ENCODE results near the gene SSBP2. TPM values are rescaled to one million over a fixed set of nuclear protein-coding genes. Genes with fewer than 3 reads are reported as not detected.
"Not testable (repeated sequence)": the region's sequence is repeated elsewhere in the genome, so short reads cannot be mapped to it uniquely, and the experiment has no call there.

SSBP2 gene
- polyA plus RNA-seq, 4 donors: 84.8 to 96.7 (median 91.8) TPM

DNA sequence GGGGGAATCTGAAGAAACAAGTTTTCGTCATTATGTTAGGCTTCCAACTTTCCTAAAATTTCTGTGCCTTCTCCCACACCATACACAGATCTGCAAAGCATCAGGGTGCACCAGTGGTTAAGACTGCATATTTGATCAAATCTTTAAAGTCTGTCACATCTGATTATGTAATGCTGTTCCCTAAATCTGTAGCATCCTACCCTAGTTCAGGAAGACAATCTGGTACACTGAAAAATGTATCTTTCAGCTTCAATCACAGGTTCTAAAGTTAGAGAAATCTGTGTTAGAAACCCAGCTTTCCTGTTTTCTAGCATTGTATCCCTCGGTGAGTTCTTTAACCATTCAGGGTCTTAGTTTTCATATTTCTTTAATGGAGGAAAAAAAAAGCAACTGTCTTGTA lies 3.9 kb downstream of the SSBP2 start:
- DNase-seq (ENCODE audit: low read depth in 4 of 4, low spot score in 3 of 4): no peak

DNA sequence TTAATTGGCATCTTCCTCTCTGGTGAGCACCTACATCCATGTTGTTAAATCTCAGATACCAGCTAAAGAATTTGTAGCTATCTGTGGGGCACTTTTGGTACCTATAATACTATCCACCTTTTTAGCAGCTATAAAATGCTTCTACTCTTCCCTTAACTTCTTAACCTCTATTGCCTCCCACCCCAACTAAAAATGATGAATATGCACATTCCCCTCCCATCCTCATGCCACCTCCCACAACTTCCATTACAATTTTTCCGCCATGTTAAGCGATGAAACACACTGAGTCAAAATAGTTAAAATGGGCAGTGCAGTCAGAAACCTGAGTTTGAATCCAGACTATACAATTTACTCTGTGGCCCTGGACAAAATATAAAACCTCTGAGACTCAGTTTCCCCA lies 10.1 kb downstream of the SSBP2 start:
- DNase-seq (ENCODE audit: low read depth in 4 of 4, low spot score in 3 of 4): no peak

DNA sequence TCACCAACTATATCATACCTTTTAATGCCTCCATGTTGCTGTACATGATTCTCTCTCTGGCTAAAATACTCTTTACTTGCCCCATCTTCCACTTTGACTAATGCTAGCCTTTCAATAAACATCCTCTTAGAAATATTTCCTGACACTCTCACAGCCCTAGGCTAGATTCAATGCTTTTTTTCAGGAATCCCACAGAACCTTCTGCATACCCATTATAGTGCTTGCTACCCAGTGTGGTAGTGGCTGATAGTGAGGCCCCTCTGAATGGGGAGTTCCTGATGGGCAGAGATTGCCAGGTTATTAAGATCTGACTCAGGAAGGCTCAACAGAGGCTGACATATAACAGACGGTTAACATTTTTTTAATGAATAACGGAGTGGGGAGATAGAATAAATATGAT lies 11.6 kb downstream of the SSBP2 start:
- DNase-seq (ENCODE audit: low read depth in 4 of 4, low spot score in 3 of 4): no peak

DNA sequence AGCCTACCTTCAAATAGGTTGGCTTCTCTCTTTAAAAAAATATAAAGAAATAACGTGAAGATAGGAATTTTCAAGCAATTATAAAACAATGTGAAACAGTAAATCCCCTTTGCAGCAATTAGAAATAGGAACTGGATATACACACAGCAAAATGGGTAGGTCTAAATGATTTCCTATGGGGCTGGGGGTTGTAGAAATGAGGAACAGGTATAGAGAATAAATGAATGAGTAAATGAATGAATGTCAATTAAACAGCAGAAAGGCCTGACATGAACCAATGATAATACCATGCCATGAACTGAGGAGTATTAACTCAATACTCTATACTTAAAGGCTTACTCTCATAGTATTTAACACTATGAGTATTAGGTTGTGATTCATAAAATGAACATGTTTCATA lies 21.6 kb downstream of the SSBP2 start:
- DNase-seq (ENCODE audit: low read depth in 4 of 4, low spot score in 3 of 4): no peak

DNA sequence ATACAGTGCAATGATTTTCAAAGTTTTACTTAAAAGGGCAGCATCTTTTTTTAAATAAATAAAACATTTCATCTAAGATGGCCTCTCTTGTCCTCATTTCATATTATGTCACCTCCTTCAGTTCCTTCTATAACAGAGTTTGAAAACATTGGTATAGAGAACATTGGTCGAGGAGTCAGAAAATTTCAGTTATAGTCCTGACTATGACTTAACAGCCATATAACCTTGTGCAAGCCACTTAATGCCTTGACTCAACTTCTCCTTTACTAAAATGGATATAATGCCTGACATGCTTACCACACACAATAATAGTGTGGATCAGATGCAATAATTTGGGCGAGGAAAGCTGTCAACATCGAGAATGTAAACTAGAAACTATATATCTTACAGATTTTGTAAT lies 22.6 kb downstream of the SSBP2 start:
- no peak for DNase-seq (ENCODE audit: low read depth in 4 of 4, low spot score in 3 of 4)

DNA sequence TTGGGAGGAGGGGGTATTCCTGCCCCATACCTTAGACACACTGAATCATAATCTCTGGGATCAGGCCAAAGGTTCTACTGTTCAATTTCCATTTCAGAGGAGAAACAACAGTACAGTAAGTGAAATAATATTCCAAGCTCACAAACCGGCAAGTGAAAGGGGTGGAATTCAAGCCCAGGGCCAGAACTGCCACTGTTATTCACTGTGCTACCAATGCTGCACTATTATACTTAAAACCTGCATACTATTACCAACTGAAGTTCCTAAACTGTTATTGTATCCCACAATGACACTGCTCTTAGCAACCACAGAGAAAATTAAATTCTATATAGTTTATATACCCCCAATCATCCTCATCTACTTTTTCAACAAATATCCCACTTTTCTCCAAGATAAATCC lies 24.6 kb downstream of the SSBP2 start:
- no peak for DNase-seq (ENCODE audit: low read depth in 4 of 4, low spot score in 3 of 4)

DNA sequence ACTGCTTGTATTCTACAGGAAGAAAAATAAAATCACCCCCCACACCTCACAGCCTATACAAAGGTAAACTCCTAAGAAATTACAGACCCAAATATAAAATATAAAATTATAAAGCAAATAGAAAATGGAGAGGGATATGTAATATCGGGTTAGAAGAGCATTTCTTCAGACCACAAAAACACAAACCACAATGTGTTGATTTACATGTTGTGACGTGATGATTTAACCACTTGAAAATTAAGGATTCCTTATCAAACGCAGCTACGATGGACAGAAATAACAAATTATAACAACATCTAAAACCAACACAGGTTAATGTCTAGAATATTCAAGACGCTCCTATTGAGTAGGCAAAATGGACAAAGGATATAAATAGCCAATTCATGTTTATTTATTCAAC lies 26.3 kb downstream of the SSBP2 start:
- no peak for DNase-seq (ENCODE audit: low read depth in 4 of 4, low spot score in 3 of 4)

DNA sequence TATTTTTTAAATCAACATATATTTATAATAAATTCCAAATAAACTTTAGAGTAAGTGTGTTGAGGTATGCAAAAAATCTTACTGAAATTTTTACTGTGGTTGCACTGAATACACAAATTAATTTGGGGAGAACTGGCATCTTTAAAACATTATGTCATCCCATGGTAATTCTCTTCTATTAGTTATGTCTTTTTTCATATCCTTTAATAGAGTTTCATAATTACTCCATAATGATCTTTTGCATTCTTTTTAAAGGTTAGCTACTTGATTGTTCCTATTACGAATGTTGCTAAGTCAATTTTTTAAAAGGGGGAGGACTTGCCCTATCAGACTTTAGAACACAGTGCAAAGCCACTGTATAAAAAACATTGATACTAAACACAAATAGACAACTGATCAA lies 26.8 kb downstream of the SSBP2 start:
- no peak for DNase-seq (ENCODE audit: low read depth in 4 of 4, low spot score in 3 of 4)

DNA sequence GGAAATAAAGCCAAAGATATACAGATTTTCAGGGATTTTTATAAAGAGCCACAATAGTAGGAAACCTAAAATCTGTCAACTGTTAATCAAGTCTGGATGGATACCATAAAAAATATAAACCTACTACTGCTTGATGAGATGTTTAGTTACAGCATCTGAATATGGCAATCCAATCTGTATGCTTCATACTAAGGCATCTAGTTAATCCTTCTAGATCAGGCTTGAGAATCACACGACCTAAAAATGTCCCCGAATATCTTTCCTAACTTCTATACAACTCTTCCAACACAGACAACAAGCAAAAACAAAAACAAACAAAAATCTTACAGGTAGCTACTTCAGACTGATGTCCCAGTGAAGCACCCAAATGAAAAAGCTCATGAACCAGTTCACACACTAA lies 29.8 kb downstream of the SSBP2 start:
- DNase-seq (ENCODE audit: low read depth in 4 of 4, low spot score in 3 of 4): no peak

DNA sequence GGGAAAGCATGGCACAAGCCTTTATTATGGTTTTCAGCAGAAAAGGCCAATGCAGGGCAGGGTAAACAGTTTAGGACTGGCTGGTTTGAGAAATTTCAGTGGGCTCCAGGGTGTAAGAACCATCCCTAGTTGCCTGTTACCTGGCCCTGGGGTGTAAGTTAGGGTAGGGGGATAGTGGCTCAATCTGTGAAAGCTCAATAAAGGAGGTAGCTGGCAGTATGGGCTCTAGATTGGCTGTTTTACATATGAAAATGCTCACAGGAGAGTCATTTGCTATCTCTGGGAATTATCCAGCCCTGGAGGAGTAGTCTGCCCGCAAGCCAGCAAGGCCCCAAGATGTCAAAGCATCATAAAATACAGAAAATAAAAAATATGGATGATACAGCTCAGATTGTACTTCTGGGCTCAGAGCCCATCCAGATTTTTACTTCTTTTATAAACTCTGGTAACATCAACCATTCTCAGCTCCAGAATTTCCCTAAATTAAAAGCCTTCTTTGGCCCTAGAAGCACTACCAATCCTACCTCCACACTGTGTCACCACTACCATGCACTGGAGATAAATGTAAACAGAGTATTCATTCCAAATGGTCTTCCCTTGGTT lies 31.1 kb downstream of the SSBP2 start:
- no peak for DNase-seq (ENCODE audit: low read depth in 4 of 4, low spot score in 3 of 4)

DNA sequence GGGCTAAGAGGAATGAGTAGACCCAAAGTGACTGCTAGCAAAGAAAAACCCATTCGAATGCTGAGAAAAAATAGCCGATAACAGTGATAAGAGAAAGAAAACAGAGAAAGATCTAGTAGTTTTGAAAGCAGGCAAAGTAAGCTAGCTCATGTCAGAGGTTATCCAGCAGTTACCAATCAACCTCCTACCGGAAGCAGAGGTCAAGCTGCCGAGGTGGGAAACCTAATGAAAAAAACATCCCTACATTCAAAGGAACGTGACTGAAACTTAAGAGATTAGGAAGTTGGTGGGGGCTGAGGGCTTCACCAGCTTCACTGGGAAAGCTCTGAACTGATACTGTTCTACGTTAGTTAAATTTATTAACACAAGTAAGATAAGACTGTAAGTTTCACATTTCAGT lies 32.6 kb downstream of the SSBP2 start:
- DNase-seq (ENCODE audit: low read depth in 4 of 4, low spot score in 3 of 4): peak in 1 of 4 donors; percentile 12

DNA sequence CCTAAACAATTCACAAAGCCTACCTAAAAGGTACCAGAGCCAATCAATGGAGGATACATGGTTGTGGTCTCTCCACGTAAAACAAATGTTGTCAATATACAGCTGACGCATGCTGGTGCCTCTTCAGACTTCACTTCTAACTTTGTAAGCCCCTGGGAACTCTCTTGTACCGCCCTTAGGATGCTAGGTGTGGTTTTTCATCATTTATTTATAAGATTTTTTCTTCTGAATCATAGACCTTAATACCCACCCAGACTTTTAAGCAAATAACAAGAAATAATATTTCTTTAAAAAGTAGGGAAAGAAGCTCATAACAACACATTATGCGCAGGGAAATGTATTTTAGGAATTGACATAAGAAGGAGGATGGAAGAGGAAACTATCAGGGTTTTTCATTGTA lies 33.0 kb downstream of the SSBP2 start:
- no peak for DNase-seq (ENCODE audit: low read depth in 4 of 4, low spot score in 3 of 4)

DNA sequence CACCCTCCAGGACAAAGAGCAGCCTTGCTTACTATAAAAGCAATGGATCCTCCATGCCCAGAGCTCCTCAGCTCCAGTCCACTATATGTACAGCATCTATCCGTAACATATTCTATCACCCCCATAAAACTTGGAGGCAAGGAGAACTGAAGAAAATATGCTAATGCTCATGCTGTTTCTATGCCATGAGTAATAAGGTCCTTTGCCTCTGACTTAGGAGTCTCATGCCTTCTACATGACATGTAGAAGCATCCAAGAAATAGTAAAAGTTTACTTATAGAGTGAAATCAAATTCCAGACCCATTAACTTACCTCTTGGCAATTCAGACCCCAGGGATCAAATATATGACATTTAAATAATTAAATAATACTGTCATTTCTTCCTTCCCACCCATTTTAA lies 33.7 kb downstream of the SSBP2 start:
- DNase-seq (ENCODE audit: low read depth in 4 of 4, low spot score in 3 of 4): no peak

DNA sequence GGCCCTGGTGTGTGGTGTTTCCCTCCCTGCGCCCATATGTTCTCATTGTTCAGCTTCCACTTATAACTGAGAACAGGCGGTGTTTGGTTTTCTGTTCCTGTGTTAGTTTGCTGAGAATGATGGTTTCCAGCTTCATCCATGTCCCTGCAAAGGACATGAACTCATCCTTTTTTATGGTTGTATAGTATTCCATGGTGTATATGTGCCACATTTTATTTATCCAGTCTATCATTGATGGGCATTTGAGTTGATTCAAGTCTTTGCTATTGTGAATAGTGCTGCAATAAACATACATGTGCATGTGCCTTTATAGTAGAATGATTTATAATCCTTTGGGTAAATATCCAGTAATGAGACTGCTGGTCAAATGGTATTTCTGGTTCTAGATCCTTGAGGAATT lies 36.8 kb downstream of the SSBP2 start:
- DNase-seq (ENCODE audit: low read depth in 4 of 4, low spot score in 3 of 4): not testable (repeated sequence)

DNA sequence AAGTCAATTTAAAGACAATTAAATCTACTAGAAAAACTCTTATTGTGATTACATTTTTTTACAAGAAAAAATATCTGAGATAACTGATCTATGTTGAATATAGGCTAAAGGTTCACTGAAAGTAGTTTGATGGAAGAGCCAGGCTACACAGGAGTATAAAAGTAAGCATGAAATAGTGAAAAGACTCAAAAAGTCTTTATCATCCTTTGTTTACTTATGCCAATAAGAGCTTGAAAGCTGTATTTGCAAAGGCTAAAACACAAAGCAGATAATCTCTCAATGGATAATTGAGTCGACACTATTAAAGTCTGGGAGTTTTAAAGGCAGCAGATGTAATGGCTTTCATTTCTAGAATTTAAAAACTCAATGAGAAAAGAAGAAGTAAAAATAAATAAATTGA lies 42.0 kb downstream of the SSBP2 start:
- DNase-seq (ENCODE audit: low read depth in 4 of 4, low spot score in 3 of 4): no peak

DNA sequence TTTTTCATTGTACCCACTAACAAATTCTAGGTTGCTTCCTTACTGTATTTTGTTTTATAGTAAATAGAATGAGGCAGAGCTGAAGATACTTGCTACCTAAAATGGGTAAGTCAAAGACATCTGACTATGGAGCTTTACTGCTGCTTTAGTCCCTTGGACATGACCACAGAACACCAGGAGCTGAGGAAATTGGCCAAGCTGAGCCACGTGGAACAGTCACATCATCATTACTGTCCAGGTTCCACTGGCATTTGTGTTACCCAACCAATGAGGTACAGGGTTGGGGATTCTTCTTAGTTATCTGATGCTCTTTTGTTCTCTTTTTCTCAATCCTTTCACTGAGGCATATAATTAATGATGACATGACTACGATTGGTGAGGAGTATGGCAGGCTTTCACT lies 47.1 kb downstream of the SSBP2 start:
- DNase-seq (ENCODE audit: low read depth in 4 of 4, low spot score in 3 of 4): no peak

DNA sequence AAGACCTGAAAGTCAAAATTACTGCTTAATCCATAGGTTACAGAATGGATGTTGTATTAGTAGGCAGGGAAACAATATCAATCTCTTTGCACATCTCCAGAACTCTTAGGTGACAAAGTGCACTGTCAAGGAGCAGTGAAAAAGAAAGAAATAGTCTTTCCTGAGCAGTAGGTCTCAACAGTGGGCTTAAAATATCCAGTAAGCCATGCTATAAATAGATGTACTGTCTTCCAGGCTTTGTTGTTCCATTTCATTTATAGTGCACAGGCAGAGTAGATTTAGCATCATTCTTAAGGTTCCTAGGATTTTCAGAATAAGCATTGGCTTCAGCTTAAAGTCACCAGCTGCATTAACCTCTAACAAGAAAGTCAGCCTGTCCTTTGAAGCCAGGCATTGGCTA lies 50.7 kb downstream of the SSBP2 start:
- DNase-seq (ENCODE audit: low read depth in 4 of 4, low spot score in 3 of 4): no peak

DNA sequence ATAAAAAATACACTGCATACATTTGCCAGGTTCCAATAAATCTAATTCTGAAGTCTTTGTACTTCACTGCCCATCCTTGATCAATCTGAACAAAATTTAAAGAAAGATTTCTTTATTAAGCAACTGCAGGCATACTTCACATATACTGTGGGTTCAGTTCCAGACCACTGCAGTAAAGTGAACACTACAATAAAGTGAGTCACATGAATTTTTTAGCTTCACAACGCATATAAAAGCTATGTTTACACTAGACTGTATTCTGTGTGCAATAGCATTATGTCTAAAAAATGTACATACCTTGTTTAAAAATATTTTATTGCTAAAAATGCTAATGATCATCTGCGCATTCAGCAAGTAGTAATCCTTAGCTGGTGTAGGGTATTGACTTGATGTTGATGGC lies 52.1 kb downstream of the SSBP2 start:
- no peak for DNase-seq (ENCODE audit: low read depth in 4 of 4, low spot score in 3 of 4)

DNA sequence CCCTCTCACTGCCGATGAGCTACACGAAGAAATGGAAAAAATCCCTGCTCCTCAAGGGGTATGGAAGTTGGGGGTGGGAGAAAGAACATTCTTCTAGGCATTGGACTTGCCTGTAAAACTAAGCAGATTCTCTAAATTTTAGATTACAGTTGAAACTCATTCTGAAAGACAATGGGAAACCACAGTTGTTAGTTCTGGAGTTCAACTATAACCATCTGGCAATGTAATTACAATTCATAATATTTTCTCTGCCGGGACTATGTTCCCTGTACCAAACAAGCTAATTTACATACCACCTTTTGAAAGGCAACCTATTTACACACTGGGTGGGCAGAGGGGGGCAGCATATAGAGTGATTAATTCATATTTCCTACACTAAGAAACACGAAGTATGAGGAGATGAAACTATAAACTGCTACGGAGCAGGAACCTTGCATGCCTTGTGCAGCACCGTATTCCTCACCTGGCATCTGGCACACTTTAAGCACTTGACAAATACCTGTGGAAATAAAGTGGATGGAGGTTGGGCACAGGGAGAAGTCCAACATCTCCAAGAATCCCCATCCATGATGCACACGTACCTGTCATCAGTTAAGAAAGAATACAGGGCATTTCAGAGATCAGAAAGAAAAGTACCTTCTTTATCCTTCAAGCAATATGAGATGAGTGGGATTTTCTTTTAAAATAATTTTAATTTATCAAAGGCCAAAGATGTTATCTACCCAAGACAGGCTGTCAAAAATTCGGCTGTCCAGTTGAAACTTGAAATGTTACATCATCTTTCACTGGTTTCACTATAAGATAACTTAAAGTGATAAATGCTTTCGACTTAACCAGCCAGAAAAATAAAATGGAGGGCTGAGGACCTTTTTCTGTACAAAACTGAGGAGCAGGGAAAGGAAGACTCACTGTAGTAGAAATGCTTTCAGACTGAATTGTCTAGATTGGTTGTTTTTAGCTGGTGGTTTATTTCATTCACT lies 54.2 kb downstream of the SSBP2 start:
- DNase-seq (ENCODE audit: low read depth in 4 of 4, low spot score in 3 of 4): no peak

DNA sequence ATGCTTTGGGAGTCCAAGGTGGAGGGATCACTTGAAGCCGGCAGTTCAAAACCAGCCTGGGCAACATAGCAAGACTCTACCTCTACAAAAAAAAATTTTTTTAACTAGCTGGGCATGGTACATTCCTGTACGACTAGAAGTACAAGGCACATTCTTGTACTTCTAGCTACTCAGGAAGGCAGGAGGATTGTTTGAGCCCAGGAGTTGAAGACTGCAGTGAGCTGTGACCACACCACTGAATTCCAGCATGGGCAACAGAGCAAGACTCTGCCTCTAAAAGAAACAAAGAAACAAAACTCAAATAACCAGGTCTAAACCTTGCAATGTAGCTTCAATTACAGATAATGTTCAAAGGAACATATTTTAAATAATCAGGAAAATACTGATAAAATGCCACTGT lies 56.2 kb downstream of the SSBP2 start:
- peak in 2 of 4 donors; percentile 8 to 14 for DNase-seq (ENCODE audit: low read depth in 4 of 4, low spot score in 3 of 4)

DNA sequence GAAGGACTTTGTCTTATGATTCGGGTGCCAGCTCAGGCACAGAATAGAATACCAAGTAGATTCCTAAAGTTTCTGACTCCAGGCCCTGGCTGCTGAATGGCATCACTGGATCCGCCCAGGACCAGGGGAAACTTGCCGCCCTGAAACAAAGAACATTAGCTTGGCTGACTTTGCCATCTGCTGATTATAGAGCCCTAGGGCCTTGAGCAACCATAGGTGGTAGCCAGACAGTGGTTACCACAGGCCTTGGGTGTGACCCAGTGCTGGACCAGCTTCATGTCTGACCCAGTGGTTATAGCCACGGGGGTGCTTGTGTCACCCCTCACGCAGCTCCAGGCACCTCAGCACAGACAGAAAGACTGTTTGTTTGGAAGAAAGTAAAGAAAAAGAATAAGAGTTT lies 62.7 kb downstream of the SSBP2 start:
- DNase-seq (ENCODE audit: low read depth in 4 of 4, low spot score in 3 of 4): no peak

DNA sequence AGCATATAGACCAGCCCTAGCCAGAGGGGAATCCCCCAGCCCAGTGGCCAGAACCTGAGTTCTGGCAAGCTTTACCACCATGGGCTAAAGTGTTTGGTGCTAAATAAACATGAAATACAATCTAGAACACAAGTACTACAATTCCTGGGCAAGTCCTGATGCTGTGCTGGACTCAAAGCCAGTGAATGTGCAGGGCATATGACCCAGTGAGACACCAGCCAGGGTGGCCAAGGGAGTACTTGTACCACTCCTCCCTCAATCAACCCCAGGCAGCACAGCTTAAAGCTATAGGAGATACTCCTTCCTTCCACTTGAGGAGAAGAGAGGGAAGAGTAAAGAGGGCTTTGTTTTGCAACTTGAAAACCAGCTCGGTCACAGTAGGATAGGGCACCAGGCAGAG lies 63.6 kb downstream of the SSBP2 start:
- DNase-seq (ENCODE audit: low read depth in 4 of 4, low spot score in 3 of 4): no peak

Measured in right renal pelvis (tissue), 4 donors.